Activated effector memory CD4-positive, alpha-beta T cell treated with anti-CD3 and anti-CD28 coated beads, Interleukin-2, amount 50 U/mL, for 16 hours (primary cell): ENCODE results near the gene MRPL39.

Experiments
- DNase-seq: peaks from one replicate; pipeline ENCODE4 v3.0.0-alpha.2; 2020

Gene MRPL39

DNA sequence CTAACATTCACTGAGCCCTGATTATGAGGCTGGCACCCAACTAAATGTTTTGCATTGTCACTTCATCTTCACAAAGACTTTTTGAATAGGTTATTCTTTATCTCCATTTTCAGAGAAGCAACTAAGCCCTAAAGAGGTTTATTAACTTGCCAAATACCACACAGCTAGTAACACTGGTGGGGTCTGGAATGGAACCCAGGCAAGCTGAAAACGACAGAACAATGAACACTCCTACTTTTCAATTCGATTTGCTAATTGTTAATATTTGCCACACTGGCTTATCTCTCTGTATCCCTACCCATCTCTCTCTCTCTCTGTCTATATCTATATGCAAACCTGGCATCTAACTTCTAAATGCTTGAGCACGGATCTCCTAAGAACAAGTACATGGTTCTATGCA lies 40.6 kb downstream of the MRPL39 start:
- no peak for DNase-seq

DNA sequence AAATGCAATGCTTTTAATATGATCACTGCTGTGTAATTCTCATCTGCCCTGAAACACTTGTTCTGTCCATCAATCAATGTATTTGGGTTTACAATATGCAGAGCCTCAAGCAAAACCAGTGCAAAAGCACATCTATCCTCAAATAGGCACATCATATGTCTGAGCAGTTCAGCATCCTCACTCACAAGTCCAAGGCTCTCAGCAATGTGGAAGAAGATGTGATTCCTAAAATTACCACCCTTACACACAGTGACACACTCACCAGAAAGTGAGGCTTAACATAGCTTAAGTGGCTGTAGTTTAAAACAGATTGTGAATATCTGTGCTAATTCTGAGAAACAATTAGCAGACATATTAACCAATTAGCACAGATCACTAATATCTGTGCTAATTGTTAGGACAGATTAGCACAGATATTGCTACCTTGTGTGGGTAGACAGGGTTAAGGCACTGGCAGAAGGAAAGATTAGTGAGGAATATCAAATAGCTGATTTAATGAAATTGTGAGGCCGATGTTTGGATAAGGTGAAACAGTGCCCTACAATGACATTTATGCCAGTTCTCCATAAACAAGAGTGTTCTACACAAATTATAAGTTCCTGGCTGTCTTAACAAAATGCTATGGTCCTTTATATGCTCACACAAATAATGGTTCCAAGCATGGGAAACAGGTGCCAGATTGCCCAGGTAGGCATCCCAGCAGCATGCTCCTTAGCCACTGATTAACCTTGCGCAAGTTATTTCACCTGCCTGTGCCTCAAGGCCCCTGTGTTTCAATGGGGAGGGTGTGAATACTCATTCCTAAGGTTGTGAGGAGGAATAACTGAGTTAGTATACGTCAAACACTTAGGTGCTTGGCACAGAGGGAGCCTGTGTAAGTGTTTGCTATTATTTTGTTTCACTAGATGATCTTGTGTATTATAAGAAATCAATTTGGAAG lies 41.7 kb downstream of the MRPL39 start:
- peak; percentile 72 for DNase-seq

DNA sequence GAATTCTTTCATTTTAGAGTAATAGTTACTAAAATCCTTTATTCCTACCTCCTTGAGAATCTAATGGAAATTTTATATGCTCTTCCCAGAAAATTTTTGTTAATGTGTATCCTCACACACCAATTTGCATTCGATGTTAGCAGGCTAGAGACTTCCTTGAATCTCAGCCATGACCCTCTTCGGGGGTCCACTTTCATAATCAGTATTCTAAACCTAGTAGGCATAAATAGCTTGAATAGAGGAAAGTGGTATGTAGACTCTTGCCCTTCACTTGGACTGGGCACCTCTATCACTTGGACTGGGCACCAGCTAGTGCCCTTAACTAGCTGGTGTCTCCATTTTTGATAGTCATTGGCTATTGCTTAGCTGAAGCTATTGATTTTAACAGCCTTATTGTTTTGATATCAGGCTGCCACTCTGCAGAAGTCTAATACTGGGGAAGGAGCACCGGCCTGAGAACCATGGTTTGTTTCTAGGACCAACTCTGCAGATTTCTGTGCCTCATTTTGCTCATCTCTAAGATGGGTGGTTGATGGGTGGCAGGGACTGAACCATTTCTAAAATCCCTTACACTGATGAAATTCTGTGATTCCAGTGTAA lies 42.8 kb downstream of the MRPL39 start:
- DNase-seq = no peak

- peak; percentile 80 for DNase-seq
Observed at GRCh38 chr21:25563361-25564116, 43.7 kb downstream of the MRPL39 start.

GRCh38 chr21:25562660-25563059 lies 44.6 kb downstream of the MRPL39 start:
- DNase-seq = no peak

DNA sequence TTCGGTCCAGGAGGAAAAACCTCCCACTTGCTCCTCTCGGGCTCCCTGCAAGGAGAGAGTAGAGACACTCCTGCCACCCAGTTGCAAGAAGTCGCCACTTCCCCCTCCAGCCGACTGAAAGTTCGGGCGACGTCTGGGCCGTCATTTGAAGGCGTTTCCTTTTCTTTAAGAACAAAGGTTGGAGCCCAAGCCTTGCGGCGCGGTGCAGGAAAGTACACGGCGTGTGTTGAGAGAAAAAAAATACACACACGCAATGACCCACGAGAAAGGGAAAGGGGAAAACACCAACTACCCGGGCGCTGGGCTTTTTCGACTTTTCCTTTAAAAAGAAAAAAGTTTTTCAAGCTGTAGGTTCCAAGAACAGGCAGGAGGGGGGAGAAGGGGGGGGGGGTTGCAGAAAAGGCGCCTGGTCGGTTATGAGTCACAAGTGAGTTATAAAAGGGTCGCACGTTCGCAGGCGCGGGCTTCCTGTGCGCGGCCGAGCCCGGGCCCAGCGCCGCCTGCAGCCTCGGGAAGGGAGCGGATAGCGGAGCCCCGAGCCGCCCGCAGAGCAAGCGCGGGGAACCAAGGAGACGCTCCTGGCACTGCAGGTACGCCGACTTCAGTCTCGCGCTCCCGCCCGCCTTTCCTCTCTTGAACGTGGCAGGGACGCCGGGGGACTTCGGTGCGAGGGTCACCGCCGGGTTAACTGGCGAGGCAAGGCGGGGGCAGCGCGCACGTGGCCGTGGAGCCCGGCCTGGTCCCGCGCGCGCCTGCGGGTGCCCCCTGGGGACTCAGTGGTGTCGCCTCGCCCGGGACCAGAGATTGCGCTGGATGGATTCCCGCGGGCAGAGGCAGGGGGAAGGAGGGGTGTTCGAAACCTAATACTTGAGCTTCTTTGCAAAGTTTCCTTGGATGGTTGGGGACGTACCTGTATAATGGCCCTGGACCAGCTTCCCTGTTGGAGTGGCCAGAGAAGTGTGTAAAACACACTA lies 45.3 kb downstream of the MRPL39 start:
- DNase-seq = peak; percentile 93

DNA sequence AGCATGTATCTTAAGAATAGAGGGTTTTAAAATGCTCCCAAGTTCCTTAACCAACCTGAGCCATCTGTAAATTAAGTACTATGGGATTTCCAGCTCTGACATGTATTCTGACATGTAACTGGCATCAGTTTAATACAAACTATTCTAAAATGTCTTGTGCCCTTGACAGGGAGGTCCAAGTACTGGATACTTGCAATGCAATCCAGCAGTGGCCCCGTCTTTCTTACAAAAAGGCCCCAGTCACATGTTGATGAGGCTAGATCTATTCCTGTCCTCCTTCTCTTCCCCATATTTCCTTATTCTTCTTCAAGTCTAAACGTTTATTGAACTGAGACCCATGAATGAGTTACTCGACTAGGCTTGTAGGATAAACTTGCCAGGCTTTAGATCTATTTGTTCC lies 46.4 kb downstream of the MRPL39 start:
- DNase-seq = no peak

- no peak for DNase-seq
Observed at GRCh38 chr21:25560271-25560685, 47.0 kb downstream of the MRPL39 start.

DNA sequence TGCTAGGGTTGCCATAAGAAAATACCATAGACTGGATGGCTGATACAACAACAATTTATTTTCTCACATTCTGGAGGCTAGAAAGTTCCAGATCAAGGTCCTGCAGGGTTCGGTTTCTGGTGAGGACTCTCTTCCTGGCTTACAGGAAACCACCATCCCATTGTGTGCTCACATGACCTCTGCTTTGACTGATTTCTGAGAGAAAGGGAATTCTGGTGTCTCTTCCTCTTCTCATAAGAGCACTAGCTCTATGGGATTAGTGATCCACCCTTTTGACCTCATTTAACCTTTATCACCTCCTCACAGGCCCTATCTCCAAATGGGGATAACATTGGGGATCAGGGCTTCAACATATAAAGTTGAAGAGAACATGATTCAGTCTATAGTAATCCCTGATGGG lies 47.5 kb downstream of the MRPL39 start:
- DNase-seq = no peak

- no peak for DNase-seq
Observed at GRCh38 chr21:25558123-25558522, 49.2 kb downstream of the MRPL39 start.

DNA sequence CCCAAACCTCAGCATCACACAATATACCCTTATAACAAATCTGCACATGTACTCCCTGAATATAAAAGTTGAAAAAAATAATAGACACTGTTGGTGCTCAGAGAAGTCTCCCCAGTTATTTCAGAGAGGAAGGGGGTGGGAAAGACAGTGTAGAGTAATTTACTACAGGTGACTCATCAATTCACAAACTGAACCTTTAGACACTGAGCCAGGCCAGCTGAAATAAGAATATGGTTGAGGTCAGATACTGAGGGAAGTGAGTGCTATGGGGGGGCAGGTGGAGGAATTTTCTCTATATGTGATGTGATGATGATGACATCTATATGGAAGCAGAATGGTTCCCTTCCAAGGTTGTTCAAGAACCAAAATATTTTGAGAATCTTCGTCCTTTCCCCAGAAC lies 50.1 kb downstream of the MRPL39 start:
- no peak for DNase-seq

DNA sequence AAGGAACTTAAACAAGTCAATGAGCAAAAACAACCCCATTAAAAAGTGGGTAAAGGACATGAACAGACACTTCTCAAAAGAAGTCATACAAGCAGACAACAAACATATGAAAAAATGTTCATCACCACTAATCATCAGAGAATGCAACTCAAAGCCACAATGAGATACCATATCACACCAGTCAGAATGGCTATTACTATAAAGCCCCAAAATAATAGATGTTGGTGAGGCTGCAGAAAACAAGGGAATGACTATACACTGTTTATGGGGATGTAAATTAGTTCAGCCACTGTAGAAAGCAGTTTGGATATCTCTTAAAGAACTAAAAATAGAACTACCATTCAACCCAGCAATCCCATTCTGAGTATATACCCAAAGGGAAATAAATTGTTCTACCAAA lies 51.2 kb downstream of the MRPL39 start:
- DNase-seq = no peak

- no peak for DNase-seq
Observed at GRCh38 chr21:25555492-25555891, 51.8 kb downstream of the MRPL39 start.

GRCh38 chr21:25552856-25553255 lies 54.4 kb downstream of the MRPL39 start:
- no peak for DNase-seq

- no peak for DNase-seq
Observed at GRCh38 chr21:25551569-25551968, 55.7 kb downstream of the MRPL39 start.

- no peak for DNase-seq
Observed at GRCh38 chr21:25550352-25551120, 56.7 kb downstream of the MRPL39 start.

- DNase-seq = no peak
Observed at GRCh38 chr21:25541042-25541441, 66.2 kb downstream of the MRPL39 start.

- no peak for DNase-seq
Observed at GRCh38 chr21:25539606-25540005, 67.7 kb downstream of the MRPL39 start.

GRCh38 chr21:25537174-25537573 lies 70.1 kb downstream of the MRPL39 start:
- DNase-seq = no peak

DNA sequence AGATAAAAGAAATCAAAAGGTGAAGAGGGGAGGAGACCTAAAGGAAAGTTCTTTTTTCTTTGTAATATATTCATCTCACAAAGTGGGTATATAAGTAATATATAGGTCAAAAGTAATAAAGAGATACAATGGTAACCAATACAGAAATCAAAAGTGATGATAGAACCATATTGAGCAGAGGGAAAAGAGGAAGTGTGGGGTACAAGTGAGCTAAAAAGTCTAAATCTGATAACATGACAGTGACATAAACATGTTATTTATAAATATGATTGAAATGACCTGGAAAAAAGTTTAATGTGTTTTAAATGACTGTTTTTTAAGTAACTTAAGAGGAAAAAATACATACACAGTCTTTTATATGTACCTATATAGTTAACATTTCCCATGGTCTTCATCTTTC lies 70.5 kb downstream of the MRPL39 start:
- no peak for DNase-seq

DNA sequence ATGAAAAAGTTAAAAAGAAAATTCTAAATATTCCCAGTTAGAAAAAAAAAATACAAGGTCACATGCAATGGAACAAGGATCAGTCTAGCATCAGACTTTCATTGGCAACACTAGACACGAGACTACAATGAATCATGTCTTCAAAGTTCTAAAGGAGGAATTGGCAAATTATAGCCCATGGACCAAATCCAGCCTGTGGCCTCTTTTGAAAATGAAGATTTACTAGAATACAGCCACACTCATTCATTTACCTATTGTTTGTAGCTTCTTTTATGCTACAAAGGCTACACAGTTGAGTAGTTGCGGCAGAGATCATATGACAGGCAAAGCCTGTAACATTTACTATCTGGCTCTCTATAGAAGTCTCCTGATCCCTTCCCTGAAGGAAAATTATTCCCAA lies 71.4 kb downstream of the MRPL39 start:
- no peak for DNase-seq
